ENCODE measurements around the gene ISG15. TPM values are rescaled to one million over a fixed set of nuclear protein-coding genes. Genes with fewer than 3 reads are reported as not detected.

Gene ISG15
- total RNA-seq, 1 experiment from 2014 or later, result 140 TPM

- no peaks in the 10 kb centered on the region; a peak in 1 of 4 replicates for H3K9me3 ChIP-seq (ENCODE audit: control insufficient read depth in 1 of 2, insufficient read depth in 1 of 2, low read depth in 1 of 2, low read length in 2 of 2)
- CTCF ChIA-PET, result no interaction called here
- H4K20me1 ChIP-seq (ENCODE audit: insufficient read depth), result no peaks in the 10 kb centered on the region
- RAD21 ChIA-PET (ENCODE audit: low non-redundant PET in 1 of 2, low total read pairs in 2 of 2, uncharacterized antibody in 2 of 2, unreplicated experiment in 2 of 2), result no interaction called here
- peak overlapping the region; percentile 100 for H3K27ac ChIP-seq (ENCODE audit: low read depth, low read length)
- H3K4me1 ChIP-seq (ENCODE audit: control insufficient read depth in 1 of 2, insufficient read depth in 2 of 2, low read length in 2 of 2), result peaks cover 21 to 41% of the 10 kb centered on the region in 2 experiments
- H3K79me2 ChIP-seq (ENCODE audit: insufficient read depth, low read length), result peaks cover 24% of the 10 kb centered on the region; the same call in 1 of the 2 replicates
- POLR2A ChIA-PET, result no interaction called here
- peak overlapping the region in 1 of 2 experiments; percentile 74; a peak in 1 of 4 replicates for H3K4me3 ChIP-seq (replicated peaks in 1 of 2; ENCODE audit: low read depth in 1 of 2, low read length in 2 of 2)
- peak overlapping the region; percentile 93 for H3K4me2 ChIP-seq (ENCODE audit: low read length)
- H3K9me2 ChIP-seq (ENCODE audit: insufficient read depth), result no peaks in the 10 kb centered on the region
- TF ChIP-seq CBX3 (IDR thresholded peaks at IDR 0.05; ENCODE audit: low read depth), result no peak
- TF ChIP-seq JUND (IDR thresholded peaks at IDR 0.05), result no peak
- no peak; the same call in 1 of the 2 replicates for TF ChIP-seq POLR2AphosphoS5 (IDR thresholded peaks at IDR 0.05; ENCODE audit: low read depth, low read length)
- no peak for TF ChIP-seq SP1 (IDR thresholded peaks at IDR 0.05; ENCODE audit: low read depth)
- TF ChIP-seq EGR1 (IDR thresholded peaks at IDR 0.05; ENCODE audit: low read depth), result no peak
- no peak for TF ChIP-seq ZBTB33 (IDR thresholded peaks at IDR 0.05; ENCODE audit: extremely low read depth, insufficient replicate concordance, low read length)
- no peak for TF ChIP-seq ZFX (IDR thresholded peaks at IDR 0.05)
- no peak for TF ChIP-seq EZH2phosphoT487 (IDR thresholded peaks at IDR 0.05; ENCODE audit: borderline replicate concordance)
- TF ChIP-seq ZNF274 (IDR thresholded peaks at IDR 0.05; ENCODE audit: low read depth, low read length), result no peak
- TF ChIP-seq FOSL1 (IDR thresholded peaks at IDR 0.05; ENCODE audit: low read depth), result no peak
- TF ChIP-seq TCF7L2 (IDR thresholded peaks at IDR 0.05; ENCODE audit: borderline replicate concordance, extremely low read depth, insufficient read depth, insufficient read length), result no peak
- TF ChIP-seq, protein P1, sequence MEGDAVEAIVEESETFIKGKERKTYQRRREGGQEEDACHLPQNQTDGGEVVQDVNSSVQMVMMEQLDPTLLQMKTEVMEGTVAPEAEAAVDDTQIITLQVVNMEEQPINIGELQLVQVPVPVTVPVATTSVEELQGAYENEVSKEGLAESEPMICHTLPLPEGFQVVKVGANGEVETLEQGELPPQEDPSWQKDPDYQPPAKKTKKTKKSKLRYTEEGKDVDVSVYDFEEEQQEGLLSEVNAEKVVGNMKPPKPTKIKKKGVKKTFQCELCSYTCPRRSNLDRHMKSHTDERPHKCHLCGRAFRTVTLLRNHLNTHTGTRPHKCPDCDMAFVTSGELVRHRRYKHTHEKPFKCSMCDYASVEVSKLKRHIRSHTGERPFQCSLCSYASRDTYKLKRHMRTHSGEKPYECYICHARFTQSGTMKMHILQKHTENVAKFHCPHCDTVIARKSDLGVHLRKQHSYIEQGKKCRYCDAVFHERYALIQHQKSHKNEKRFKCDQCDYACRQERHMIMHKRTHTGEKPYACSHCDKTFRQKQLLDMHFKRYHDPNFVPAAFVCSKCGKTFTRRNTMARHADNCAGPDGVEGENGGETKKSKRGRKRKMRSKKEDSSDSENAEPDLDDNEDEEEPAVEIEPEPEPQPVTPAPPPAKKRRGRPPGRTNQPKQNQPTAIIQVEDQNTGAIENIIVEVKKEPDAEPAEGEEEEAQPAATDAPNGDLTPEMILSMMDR (IDR thresholded peaks at IDR 0.05 in 2 of 3, conservative IDR thresholded peaks at IDR 0.05 in 1 of 3; ENCODE audit: borderline replicate concordance in 1 of 3, insufficient read depth in 1 of 3, low read depth in 2 of 3, low read length in 2 of 3), result no peak
- TF ChIP-seq MAX (IDR thresholded peaks at IDR 0.05), result no peak
- no peak for TF ChIP-seq REST (IDR thresholded peaks at IDR 0.05; ENCODE audit: low read depth)
- no peak for TF ChIP-seq ELF1 (IDR thresholded peaks at IDR 0.05; ENCODE audit: borderline replicate concordance, low read depth)
- no peak for TF ChIP-seq RAD21 (IDR thresholded peaks at IDR 0.05; ENCODE audit: low read depth)
- H3K36me3 ChIP-seq (ENCODE audit: control insufficient read depth in 1 of 2, insufficient read depth in 2 of 2, low read length in 2 of 2), result peaks cover 11 to 19% of the 10 kb centered on the region in 2 experiments; a peak in 3 of 4 replicates
- H3K9ac ChIP-seq (ENCODE audit: low read length), result peak overlapping the region; percentile 94
- no peaks in the 10 kb centered on the region for H3K27me3 ChIP-seq (ENCODE audit: insufficient read depth, low read length)
- H2AFZ ChIP-seq (ENCODE audit: low read depth, low read length, poor library complexity, severe bottlenecking), result no peak overlapping the region
- DNase-seq (ENCODE audit: low read depth, low spot score) (no peak), ATAC-seq (no peak)
- intact Hi-C loops (cut with micrococcal nuclease), result loop anchor here (5.0 kb wide), 1 partner anchor 63 kb away; no protein-coding TSS in a partner anchor
- no TSS peak for BruUV-seq (replicated peaks)
Observed at GRCh38 chr1:964691-965525, 48.4 kb upstream of the ISG15 start.
